ENCODE results near the gene CCDC88C. TPM values are rescaled to one million over a fixed set of nuclear protein-coding genes. Genes with fewer than 3 reads are reported as not detected.

CCDC88C gene
- total RNA-seq, 1 experiment from 2014 or later = 19.7 TPM

DNA sequence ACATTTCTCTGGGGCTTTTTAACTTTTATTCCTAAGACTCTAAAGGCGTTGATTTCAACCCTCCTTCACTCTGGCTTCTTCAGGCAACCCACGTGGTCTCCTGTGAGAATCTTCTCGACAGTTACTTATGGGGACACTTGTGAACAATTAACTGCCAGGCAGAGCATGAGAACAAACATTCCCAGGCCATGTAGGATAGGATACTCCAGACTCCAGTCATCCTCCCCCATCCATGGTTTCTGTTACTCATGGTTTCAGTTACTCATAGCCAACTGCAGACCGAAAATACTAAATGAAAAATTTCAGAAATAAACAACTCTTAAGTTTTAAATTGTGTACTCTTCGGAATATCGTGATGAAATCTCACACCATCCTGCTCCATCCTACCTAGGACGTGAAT is 192.6 kb downstream of the CCDC88C start:
- Histone ChIP-seq H3K9me2 (replicated peaks; ENCODE audit: low read length) (no peaks in the 10 kb centered on the region), H3K9me3 (ENCODE audit: low read length) (no peaks in the 10 kb centered on the region), H3F3A (ENCODE audit: low read length, unreplicated experiment) (no peaks in the 10 kb centered on the region), H3K27ac (ENCODE audit: low read length) (peak overlapping the region; percentile 67), H3K4me3 (ENCODE audit: low read length) (no peak overlapping the region), H4K20me1 (ENCODE audit: low read length) (no peaks in the 10 kb centered on the region), H3K27me3 (ENCODE audit: low read length) (no peaks in the 10 kb centered on the region), H3K4me1 (ENCODE audit: insufficient read depth, low read length) (peaks cover 34% of the 10 kb centered on the region), H3K4me2 (ENCODE audit: low read length) (no peak overlapping the region), H3K9ac (ENCODE audit: low read length) (no peak overlapping the region; the same call in 1 of the 2 replicates), H2AFZ (ENCODE audit: low read length) (no peak overlapping the region), H3K79me2 (ENCODE audit: low read length) (no peaks in the 10 kb centered on the region), H3K36me3 (ENCODE audit: low read depth, low read length) (no peaks in the 10 kb centered on the region)
- TF ChIP-seq, protein P1, sequence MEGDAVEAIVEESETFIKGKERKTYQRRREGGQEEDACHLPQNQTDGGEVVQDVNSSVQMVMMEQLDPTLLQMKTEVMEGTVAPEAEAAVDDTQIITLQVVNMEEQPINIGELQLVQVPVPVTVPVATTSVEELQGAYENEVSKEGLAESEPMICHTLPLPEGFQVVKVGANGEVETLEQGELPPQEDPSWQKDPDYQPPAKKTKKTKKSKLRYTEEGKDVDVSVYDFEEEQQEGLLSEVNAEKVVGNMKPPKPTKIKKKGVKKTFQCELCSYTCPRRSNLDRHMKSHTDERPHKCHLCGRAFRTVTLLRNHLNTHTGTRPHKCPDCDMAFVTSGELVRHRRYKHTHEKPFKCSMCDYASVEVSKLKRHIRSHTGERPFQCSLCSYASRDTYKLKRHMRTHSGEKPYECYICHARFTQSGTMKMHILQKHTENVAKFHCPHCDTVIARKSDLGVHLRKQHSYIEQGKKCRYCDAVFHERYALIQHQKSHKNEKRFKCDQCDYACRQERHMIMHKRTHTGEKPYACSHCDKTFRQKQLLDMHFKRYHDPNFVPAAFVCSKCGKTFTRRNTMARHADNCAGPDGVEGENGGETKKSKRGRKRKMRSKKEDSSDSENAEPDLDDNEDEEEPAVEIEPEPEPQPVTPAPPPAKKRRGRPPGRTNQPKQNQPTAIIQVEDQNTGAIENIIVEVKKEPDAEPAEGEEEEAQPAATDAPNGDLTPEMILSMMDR (conservative IDR thresholded peaks at IDR 0.05; ENCODE audit: low read depth, low read length) = no peak
- TF ChIP-seq EZH2 (IDR thresholded peaks at IDR 0.05; ENCODE audit: low read length, unreplicated experiment) (no peak), EZH2phosphoT487 (IDR thresholded peaks at IDR 0.05; ENCODE audit: borderline replicate concordance, low read length) (no peak)
- POLR2A ChIA-PET (ENCODE audit: unreplicated experiment) = no interaction called here
- intact Hi-C loops (cut with micrococcal nuclease) = loop anchor here (10.0 kb wide), 1 partner anchor 60 kb away; no protein-coding TSS in a partner anchor
- ATAC-seq (no peak), DNase-seq (peak; percentile 37)
- no TSS peak for BruUV-seq (replicated peaks)
- CTCF ChIA-PET = no interaction called here

- DNase-seq = no peak
- Histone ChIP-seq H3K4me2 (ENCODE audit: low read length) (no peak overlapping the region), H3F3A (ENCODE audit: low read length, unreplicated experiment) (no peaks in the 10 kb centered on the region), H3K9me2 (replicated peaks; ENCODE audit: low read length) (no peaks in the 10 kb centered on the region), H3K9ac (ENCODE audit: low read length) (no peak overlapping the region), H3K4me3 (ENCODE audit: low read length) (no peak overlapping the region), H3K36me3 (ENCODE audit: low read depth, low read length) (no peaks in the 10 kb centered on the region), H3K4me1 (ENCODE audit: insufficient read depth, low read length) (peaks cover 16% of the 10 kb centered on the region), H3K27ac (ENCODE audit: low read length) (no peak overlapping the region), H3K9me3 (ENCODE audit: low read length) (no peaks in the 10 kb centered on the region), H3K27me3 (ENCODE audit: low read length) (no peaks in the 10 kb centered on the region), H3K79me2 (ENCODE audit: low read length) (no peaks in the 10 kb centered on the region), H4K20me1 (ENCODE audit: low read length) (no peaks in the 10 kb centered on the region), H2AFZ (ENCODE audit: low read length) (no peak overlapping the region)
- CTCF ChIA-PET = interaction anchor here (0.6 kb wide), 1 partner anchor 41 kb away, joined by 3 read pairs; no protein-coding TSS in a partner anchor
- no TSS peak for BruUV-seq (replicated peaks)
- 0 out of 2 replicates have a peak, but pooled peaks have one; percentile 29 for ATAC-seq
- intact Hi-C loops (cut with micrococcal nuclease) = loop anchor here (10.0 kb wide), 1 partner anchor 62 kb away; no protein-coding TSS in a partner anchor
- POLR2A ChIA-PET (ENCODE audit: unreplicated experiment) = no interaction called here
- no peak for TF ChIP-seq EZH2phosphoT487 (IDR thresholded peaks at IDR 0.05; ENCODE audit: borderline replicate concordance, low read length)
- TF ChIP-seq, protein P1 (conservative IDR thresholded peaks at IDR 0.05; ENCODE audit: low read depth, low read length) = no peak
- no peak for TF ChIP-seq EZH2 (IDR thresholded peaks at IDR 0.05; ENCODE audit: low read length, unreplicated experiment)
These were observed 194.4 kb downstream of the CCDC88C start for GRCh38 chr14:91223028-91223783.

Other genes with a start within 250 kb of the CCDC88C start
- gene GPR68, start 173.1 kb downstream of the CCDC88C start, total RNA-seq (2014; rRNA removed) = 0.35 and 1.5 TPM in 2 replicates
- 74.4 and 82.9 TPM in 2 replicates for gene PPP4R3A, start 92.5 kb upstream of the CCDC88C start, total RNA-seq (2014; rRNA removed)

Data from PC-3 (cell line).